Measurements from ENCODE around the gene ITK. TPM values are rescaled to one million over a fixed set of nuclear protein-coding genes. Genes with fewer than 3 reads are reported as not detected.

ITK gene
- total and polyA plus RNA-seq, 9 donors: 0.35 to 2.1 (median 1.5) TPM

DNA sequence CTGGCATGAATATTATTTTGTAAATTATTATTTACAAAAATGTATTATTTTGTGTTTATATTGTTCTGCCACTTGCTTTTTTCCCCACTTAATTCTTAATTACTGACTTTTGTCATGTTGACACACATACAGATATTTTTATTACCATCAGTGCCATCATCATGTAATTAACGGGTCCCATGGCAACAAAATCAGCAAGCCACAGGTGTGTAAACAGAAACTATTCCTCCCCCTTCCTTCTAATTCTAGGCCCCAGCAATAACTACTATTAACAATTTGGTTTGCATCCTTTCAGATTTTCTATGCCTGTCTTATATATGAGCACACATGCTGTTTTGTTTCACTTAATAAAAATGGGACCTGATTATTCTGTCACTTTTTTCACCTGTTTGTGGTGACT lies 114.6 kb downstream of the ITK start:
- H3K4me3 ChIP-seq: no peak overlapping the region
- WGBS, 3 donors: 14 to 54% (median 33%) methylated on average over 1 of the region's 1 CpG
- no peak for DNase-seq
- no peaks in the 10 kb centered on the region for H3K9me3 ChIP-seq
- H3K4me1 ChIP-seq (ENCODE audit: insufficient read depth): no peaks in the 10 kb centered on the region
- H3K36me3 ChIP-seq: no peaks in the 10 kb centered on the region
- no peak overlapping the region for H3K27ac ChIP-seq
- TF ChIP-seq, protein P1, sequence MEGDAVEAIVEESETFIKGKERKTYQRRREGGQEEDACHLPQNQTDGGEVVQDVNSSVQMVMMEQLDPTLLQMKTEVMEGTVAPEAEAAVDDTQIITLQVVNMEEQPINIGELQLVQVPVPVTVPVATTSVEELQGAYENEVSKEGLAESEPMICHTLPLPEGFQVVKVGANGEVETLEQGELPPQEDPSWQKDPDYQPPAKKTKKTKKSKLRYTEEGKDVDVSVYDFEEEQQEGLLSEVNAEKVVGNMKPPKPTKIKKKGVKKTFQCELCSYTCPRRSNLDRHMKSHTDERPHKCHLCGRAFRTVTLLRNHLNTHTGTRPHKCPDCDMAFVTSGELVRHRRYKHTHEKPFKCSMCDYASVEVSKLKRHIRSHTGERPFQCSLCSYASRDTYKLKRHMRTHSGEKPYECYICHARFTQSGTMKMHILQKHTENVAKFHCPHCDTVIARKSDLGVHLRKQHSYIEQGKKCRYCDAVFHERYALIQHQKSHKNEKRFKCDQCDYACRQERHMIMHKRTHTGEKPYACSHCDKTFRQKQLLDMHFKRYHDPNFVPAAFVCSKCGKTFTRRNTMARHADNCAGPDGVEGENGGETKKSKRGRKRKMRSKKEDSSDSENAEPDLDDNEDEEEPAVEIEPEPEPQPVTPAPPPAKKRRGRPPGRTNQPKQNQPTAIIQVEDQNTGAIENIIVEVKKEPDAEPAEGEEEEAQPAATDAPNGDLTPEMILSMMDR (IDR thresholded peaks at IDR 0.05): no peak
- TF ChIP-seq EP300 (IDR thresholded peaks at IDR 0.05): no peak
- no peak for TF ChIP-seq POLR2A (IDR thresholded peaks at IDR 0.05)
- intact Hi-C loops (cut with DNase I): no loop called here
- no peaks in the 10 kb centered on the region for H3K27me3 ChIP-seq

- TF ChIP-seq POLR2A (IDR thresholded peaks at IDR 0.05) (no peak), EP300 (IDR thresholded peaks at IDR 0.05) (no peak)
- TF ChIP-seq, protein P1 (IDR thresholded peaks at IDR 0.05): no peak
- Histone ChIP-seq H3K4me1 (ENCODE audit: insufficient read depth) (no peaks in the 10 kb centered on the region), H3K36me3 (no peaks in the 10 kb centered on the region), H3K27me3 (no peaks in the 10 kb centered on the region), H3K27ac (no peak overlapping the region), H3K4me3 (no peak overlapping the region), H3K9me3 (no peaks in the 10 kb centered on the region)
- DNase-seq: no peak
- 83 to 89% (median 88%) methylated on average over 10 of the region's 10 CpGs for WGBS, 3 donors
- intact Hi-C loops (cut with DNase I): no loop called here
Observed at GRCh38 chr5:157300564-157300963, 119.9 kb downstream of the ITK start.

DNA sequence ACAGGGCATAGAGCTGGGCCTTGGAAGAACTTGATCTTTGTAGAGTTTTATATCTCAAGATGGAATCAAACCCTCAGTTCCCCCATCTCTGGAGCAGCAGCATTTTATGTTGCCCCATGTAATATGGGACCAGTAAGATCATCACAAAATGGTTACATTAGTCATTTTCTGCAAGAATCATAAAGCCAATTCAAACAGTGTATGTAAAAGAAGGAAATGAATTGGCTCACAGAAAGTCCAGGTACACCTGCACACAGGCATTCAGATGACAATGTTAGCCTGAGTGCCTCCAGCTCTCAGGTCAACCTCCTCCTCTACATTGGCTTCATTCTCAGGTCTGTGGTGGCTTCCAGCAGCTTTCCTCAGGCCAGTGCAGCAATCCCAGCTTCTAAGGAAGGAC lies 120.4 kb downstream of the ITK start:
- DNase-seq: no peak
- Histone ChIP-seq H3K36me3 (no peaks in the 10 kb centered on the region), H3K27me3 (no peaks in the 10 kb centered on the region), H3K27ac (no peak overlapping the region), H3K4me3 (no peak overlapping the region), H3K4me1 (ENCODE audit: insufficient read depth) (no peaks in the 10 kb centered on the region), H3K9me3 (no peaks in the 10 kb centered on the region)
- TF ChIP-seq POLR2A (IDR thresholded peaks at IDR 0.05): no peak
- TF ChIP-seq, protein P1 (IDR thresholded peaks at IDR 0.05): no peak
- TF ChIP-seq EP300 (IDR thresholded peaks at IDR 0.05): no peak
- intact Hi-C loops (cut with DNase I): no loop called here

DNA sequence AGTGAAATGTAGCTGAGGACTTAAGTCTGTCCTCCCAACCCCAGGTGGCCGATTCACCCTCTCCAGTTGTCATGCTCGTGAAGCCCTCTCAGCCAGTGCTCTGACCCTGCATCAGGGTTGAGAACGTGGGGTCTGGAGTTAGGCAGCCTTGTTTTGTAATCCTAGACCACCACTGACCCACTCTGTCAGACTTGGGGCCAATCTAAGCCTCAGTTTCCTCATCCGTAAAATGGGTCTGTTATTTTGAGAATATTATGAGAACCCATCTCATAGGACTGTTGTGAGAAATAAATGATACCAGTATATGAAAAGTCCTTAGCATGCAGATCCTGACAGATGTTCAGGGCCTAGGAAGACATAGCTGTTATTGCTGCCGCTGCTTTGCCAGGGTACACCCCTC lies 122.4 kb downstream of the ITK start:
- no peak for DNase-seq
- Histone ChIP-seq H3K4me1 (ENCODE audit: insufficient read depth) (no peaks in the 10 kb centered on the region), H3K36me3 (no peaks in the 10 kb centered on the region), H3K27ac (no peak overlapping the region), H3K9me3 (no peaks in the 10 kb centered on the region), H3K4me3 (no peak overlapping the region), H3K27me3 (no peaks in the 10 kb centered on the region)
- intact Hi-C loops (cut with DNase I): no loop called here
- TF ChIP-seq EP300 (IDR thresholded peaks at IDR 0.05): no peak
- TF ChIP-seq, protein P1 (IDR thresholded peaks at IDR 0.05): no peak
- TF ChIP-seq POLR2A (IDR thresholded peaks at IDR 0.05): no peak
- 90 to 97% (median 92%) methylated on average over 5 of the region's 5 CpGs for WGBS, 3 donors
